GM12873 (cell line): ENCODE measurements around the gene KRTAP10-5.
"Not testable (repeated sequence)": the region's sequence is repeated elsewhere in the genome, so short reads cannot be mapped to it uniquely, and the experiment has no call there.

ENCODE experiments used
- CTCF ChIP-seq: IDR thresholded peaks from 2 replicates; pipeline ENCODE4 v1.5.1; 2012; ENCODE audit warnings: low read depth, mild to moderate bottlenecking, moderate library complexity, low read length, control low read depth; ENCODE audit not compliant: insufficient read depth; ENCODE audit errors: missing control alignments

Gene KRTAP10-5

DNA sequence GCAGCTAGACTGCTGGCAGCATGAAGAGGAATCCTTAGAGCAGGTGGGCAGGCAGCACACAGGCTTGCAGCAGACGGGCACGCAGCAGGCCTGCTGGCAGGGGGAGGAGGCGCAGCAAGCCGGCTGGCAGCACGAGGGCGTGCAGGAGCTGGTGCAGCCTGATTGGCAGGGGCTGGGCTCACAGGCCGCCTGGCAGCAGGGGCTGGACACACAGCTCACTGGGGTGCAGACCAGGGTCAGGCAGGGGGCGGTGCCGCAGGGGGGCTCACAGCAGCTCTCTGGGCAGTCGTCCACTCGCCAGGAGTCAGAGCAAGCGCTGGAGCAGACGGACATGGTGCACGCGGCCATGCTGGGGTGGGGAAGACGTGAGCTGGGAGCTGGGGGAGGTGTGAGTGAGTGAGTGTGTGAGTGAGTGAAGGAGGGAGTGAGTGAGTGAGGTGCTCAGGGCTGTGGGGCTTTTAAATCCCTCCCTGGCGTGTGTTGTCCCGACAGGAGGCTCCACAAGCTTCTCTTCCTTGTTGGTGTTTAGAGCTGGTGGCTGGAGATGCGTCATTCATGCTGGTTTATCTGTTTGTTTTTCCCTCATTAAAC is at the start of gene KRTAP10-5:
KRTAP10-5 (minus strand) TSS at position 374 of the 591 bp plus-strand sequence; CDS start at position 348, 26 bp downstream.
- not testable (repeated sequence) for TF ChIP-seq CTCF

GRCh38 chr21:44628707-44629391 is 48.4 kb upstream of the KRTAP10-5 start:
- TF ChIP-seq CTCF: no peak

- no peak for TF ChIP-seq CTCF
Observed at GRCh38 chr21:44626673-44627143, 46.3 kb upstream of the KRTAP10-5 start, which contains the start of gene KRTAP10-9. KRTAP10-9 (plus strand) TSS chr21:44627093; CDS start chr21:44627172, 79 bp downstream.

- no peak for TF ChIP-seq CTCF
Observed at GRCh38 chr21:44626262-44626661, 45.9 kb upstream of the KRTAP10-5 start.

DNA sequence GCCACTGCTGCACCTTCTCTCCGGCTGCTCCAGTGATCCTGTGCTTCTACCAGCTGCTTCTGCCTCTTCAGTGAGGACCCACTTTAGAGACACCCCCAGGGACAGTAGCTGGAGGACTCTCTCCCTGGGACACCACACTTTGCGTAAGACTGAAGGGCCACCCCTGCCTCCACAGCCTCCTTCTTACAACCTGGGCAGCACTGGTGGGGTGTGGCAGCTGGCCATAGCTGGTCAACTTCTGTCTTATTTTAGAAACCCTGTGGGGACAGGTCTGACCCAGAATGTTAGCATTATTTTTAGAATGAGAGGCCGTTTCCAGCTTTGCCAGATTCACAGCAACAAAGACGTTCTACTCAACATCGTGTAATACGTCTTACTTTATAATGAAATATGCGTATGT is 45.4 kb upstream of the KRTAP10-5 start:
- no peak for TF ChIP-seq CTCF

DNA sequence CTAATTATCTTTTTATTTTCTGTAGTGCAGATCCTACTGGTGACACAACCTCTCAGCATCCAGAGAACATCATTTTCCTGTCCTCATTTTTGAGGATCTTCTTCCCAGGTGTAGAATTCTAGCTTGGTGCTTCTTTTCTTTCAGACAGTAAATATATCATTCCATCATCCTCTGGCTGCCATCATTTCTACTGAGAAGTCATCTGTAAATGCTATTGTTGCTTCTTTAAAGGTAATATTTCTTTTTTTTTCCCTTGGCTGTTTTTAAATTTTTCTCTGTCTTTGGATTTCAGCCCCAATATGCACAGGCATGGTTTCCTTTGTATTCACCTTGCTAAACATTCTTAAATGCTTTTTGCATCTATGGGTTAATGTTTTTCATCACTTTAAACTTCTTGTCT is 43.2 kb upstream of the KRTAP10-5 start:
- no peak for TF ChIP-seq CTCF

GRCh38 chr21:44619886-44620285 is 39.5 kb upstream of the KRTAP10-5 start:
- no peak for TF ChIP-seq CTCF
